ENCODE data around the gene PEX11B. TPM values are rescaled to one million over a fixed set of nuclear protein-coding genes. Genes with fewer than 3 reads are reported as not detected.
"Not testable (repeated sequence)": the region's sequence is repeated elsewhere in the genome, so short reads cannot be mapped to it uniquely, and the experiment has no call there.

Gene PEX11B
- total RNA-seq, 2 experiments from 2014 or later = 22.6 to 26.4 TPM

DNA sequence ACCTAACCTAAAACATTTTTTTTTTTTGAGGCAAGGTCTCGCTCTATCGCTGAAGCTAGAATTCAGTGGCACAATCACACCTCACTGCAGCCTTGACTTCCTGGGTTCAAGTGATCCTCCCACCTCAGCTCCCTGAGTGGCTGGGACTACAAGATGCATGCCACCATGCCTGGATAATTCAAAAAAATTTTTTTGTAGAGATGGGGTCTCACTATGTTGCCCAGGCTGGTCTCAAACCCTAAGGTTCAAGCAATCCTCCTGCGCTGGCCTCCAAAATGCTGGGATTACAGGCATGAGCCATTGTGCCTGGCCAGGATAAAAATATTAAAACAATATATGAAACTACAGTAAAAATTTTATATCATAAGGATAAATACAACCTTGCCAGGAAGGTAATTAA is 34.4 kb upstream of the PEX11B start:
- no peaks in the 10 kb centered on the region for H3K9me3 Mint-ChIP-seq (ENCODE audit: low read depth)
- H3K27ac Mint-ChIP-seq = no peak overlapping the region
- no peaks in the 10 kb centered on the region for H3K27me3 Mint-ChIP-seq
- CTCF ChIA-PET = interaction anchor here (0.7 to 1.3 kb wide), 2 partner anchors 26 to 80 kb away, joined by 3 read pairs; partner anchors contain the start of gene RBM8A
- DNase-seq (no peak), ATAC-seq (no peak)
- peaks cover 20% of the 10 kb centered on the region for H3K36me3 Mint-ChIP-seq (ENCODE audit: low read depth)
- intact Hi-C loops (cut with DNase I, micrococcal nuclease) = no loop called here
- no peak overlapping the region for H3K4me3 Mint-ChIP-seq
- peaks cover 64% of the 10 kb centered on the region for H3K4me1 Mint-ChIP-seq
- POLR2A ChIA-PET = no interaction called here

- no peak for ATAC-seq
- Mint-ChIP-seq H3K4me1 (peaks cover 66% of the 10 kb centered on the region), H3K4me3 (no peak overlapping the region), H3K27me3 (no peaks in the 10 kb centered on the region), H3K27ac (no peak overlapping the region), H3K36me3 (ENCODE audit: low read depth) (peaks cover 21% of the 10 kb centered on the region), H3K9me3 (ENCODE audit: low read depth) (no peaks in the 10 kb centered on the region)
- DNase-seq = no peak
- ChIA-PET CTCF (interaction anchor here (1.1 to 1.3 kb wide), 2 partner anchors 11 to 25 kb away, joined by 3 read pairs; partner anchors contain the start of gene RBM8A), POLR2A (no interaction called here)
- intact Hi-C loops (cut with DNase I, micrococcal nuclease) = no loop called here
These were observed 33.0 kb upstream of the PEX11B start for GRCh38 chr1:145951526-145951925.

DNA sequence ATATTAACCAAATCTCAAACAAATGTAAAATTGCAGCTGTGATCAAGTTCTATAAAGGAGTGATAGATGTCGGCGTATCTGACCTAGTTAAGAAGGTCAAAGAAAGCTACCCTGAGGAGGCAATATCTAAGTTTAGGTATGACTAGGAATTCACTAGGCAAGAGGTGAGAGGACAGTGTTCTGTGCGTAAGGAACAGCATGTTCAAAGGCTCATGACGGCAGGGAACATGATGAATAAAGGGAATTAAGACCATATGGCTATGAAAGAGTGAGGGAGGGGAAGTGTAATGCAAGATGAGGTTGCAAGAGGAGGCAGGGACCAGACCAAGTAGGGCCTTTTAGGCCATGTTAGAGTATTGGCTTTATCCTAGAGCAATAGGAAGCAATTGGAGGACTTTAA is 30.7 kb upstream of the PEX11B start:
- CTCF ChIA-PET = interaction anchor here (0.9 kb wide), 1 partner anchor 16 kb away, joined by 3 read pairs; no protein-coding TSS in a partner anchor
- intact Hi-C loops (cut with DNase I, micrococcal nuclease) = no loop called here
- no peaks in the 10 kb centered on the region for H3K27me3 Mint-ChIP-seq
- no peak overlapping the region for H3K4me3 Mint-ChIP-seq
- peaks cover 25% of the 10 kb centered on the region for H3K36me3 Mint-ChIP-seq (ENCODE audit: low read depth)
- no peaks in the 10 kb centered on the region for H3K9me3 Mint-ChIP-seq (ENCODE audit: low read depth)
- peak overlapping the region; percentile 48 for H3K27ac Mint-ChIP-seq
- ATAC-seq (no peak), DNase-seq (no peak)
- peaks cover 48% of the 10 kb centered on the region for H3K4me1 Mint-ChIP-seq
- POLR2A ChIA-PET = no interaction called here

DNA sequence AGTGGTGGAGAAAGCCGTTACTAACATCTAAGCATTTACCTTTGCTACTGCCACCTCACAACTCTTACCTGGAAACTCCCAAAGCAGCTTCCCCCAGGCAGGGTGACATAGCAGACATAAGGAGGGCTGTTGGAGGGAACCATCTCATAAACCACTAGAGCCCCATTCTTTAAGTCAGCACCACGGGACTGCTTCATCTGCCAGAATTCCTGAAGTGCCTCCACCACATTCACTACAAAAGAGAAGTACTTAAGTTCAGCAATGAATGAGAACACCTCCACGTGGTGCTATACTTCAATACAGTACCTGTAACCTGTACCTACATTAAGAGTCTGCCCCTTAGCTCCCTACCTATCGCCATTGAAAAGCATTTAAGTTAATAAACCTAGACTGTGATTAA is 29.0 kb upstream of the PEX11B start:
- no peak overlapping the region for H3K4me3 Mint-ChIP-seq
- no peaks in the 10 kb centered on the region for H3K9me3 Mint-ChIP-seq (ENCODE audit: low read depth)
- H3K36me3 Mint-ChIP-seq (ENCODE audit: low read depth) = peaks cover 25% of the 10 kb centered on the region
- POLR2A ChIA-PET = no interaction called here
- no peaks in the 10 kb centered on the region for H3K27me3 Mint-ChIP-seq
- H3K4me1 Mint-ChIP-seq = peaks cover 37% of the 10 kb centered on the region
- CTCF ChIA-PET = no interaction called here
- no peak for ATAC-seq
- H3K27ac Mint-ChIP-seq = no peak overlapping the region
- DNase-seq = no peak
- intact Hi-C loops (cut with DNase I, micrococcal nuclease) = no loop called here

DNA sequence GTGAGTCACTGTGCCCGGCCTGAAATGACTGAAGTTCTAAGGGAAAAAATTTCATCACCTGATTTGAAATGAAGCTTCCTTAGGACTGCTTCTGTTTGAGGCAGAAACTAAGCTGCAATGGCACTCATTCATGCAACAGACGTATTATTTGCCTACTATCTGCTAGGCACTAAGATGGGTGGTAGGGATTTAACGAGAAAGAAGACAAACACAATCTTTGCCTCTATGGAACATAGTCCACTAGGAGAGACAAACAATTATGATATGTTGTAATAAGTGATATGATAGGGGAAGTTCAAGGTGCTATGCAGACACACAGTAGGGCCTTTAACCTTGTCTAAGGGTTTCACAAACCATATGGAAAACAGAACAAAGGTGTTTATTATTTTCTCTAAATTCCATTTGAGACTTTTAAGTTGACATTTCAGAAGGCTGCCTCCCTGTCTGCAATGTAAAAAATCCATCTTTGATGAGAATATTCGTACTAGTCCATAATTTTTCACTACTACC is 28.0 kb upstream of the PEX11B start:
- Mint-ChIP-seq H3K9me3 (ENCODE audit: low read depth) (no peaks in the 10 kb centered on the region), H3K36me3 (ENCODE audit: low read depth) (peaks cover 22% of the 10 kb centered on the region), H3K4me1 (peaks cover 29% of the 10 kb centered on the region), H3K4me3 (no peak overlapping the region), H3K27ac (peak overlapping the region; percentile 56), H3K27me3 (no peaks in the 10 kb centered on the region)
- DNase-seq (no peak), ATAC-seq (no peak)
- CTCF ChIA-PET = no interaction called here
- POLR2A ChIA-PET = no interaction called here
- intact Hi-C loops (cut with DNase I, micrococcal nuclease) = no loop called here

DNA sequence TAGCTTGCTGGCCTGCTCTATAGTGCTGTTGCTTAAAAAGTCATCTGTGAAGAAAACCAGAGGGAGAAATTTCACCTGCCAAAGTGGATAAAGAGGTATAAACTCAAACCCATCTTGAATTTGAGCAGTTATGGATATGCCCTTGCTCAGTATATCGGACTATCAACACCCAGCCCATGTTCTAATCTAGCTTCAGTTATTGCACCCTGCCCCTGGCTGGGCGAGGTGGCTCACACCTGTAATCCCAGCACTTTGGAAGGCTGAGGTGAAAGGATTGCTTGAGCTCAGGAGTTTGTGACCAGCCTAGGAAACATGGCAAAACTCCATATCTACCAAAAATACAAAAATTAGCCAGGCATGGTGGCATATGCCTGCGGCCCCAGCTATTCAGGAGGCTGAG is 26.0 kb upstream of the PEX11B start:
- Mint-ChIP-seq H3K4me3 (no peak overlapping the region), H3K36me3 (ENCODE audit: low read depth) (peaks cover 26% of the 10 kb centered on the region), H3K27ac (no peak overlapping the region), H3K27me3 (no peaks in the 10 kb centered on the region), H3K4me1 (peaks cover 15% of the 10 kb centered on the region), H3K9me3 (ENCODE audit: low read depth) (no peaks in the 10 kb centered on the region)
- intact Hi-C loops (cut with DNase I, micrococcal nuclease) = no loop called here
- DNase-seq (no peak), ATAC-seq (no peak)
- CTCF ChIA-PET = interaction anchor here (1.3 to 1.4 kb wide), 2 partner anchors 70 to 100 kb away, joined by 3 to 4 read pairs; partner anchors contain the start of gene NUDT17
- POLR2A ChIA-PET = interaction anchor here (0.6 to 0.8 kb wide), 2 partner anchors 9 to 26 kb away, joined by 3 read pairs; partner anchors contain the start of gene PEX11B

- Mint-ChIP-seq H3K27me3 (no peaks in the 10 kb centered on the region), H3K9me3 (ENCODE audit: low read depth) (no peaks in the 10 kb centered on the region), H3K27ac (no peak overlapping the region), H3K4me1 (peaks cover 7% of the 10 kb centered on the region), H3K4me3 (no peak overlapping the region), H3K36me3 (ENCODE audit: low read depth) (peaks cover 24% of the 10 kb centered on the region)
- no peak for ATAC-seq
- POLR2A ChIA-PET = interaction anchor here (0.6 kb wide), 1 partner anchor 91 kb away, joined by 5 read pairs; no protein-coding TSS in a partner anchor
- CTCF ChIA-PET = interaction anchor here (0.6 to 1.3 kb wide), 5 partner anchors 15 to 72 kb away, joined by 3 to 5 read pairs (median 3); partner anchors contain the start of gene LIX1L
- no peak for DNase-seq
- intact Hi-C loops (cut with DNase I, micrococcal nuclease) = no loop called here
These were observed 24.4 kb upstream of the PEX11B start for GRCh38 chr1:145942871-145943270.

DNA sequence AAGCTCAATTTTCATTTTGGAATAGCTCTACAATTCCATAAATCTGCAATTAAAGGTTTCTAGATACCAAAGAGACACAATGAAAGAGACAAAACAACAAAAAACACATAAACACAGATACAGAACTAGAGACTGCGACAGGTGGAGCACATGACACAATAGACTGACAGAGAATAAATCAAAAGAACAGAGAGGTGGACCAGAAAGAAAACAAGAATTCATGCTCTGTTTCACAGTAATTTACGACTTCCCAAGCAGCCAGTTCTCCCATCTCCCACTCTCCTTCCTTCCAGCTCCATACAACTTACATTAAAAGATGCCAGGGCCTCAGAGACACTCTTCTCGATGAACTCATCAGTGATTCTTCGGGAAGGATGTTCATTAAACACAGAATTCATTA is 23.9 kb upstream of the PEX11B start:
- ChIA-PET CTCF (interaction anchor here (0.6 to 0.9 kb wide), 4 partner anchors 18 to 70 kb away, joined by 3 to 5 read pairs (median 3); no protein-coding TSS in a partner anchor), POLR2A (no interaction called here)
- Mint-ChIP-seq H3K36me3 (ENCODE audit: low read depth) (peaks cover 24% of the 10 kb centered on the region), H3K27me3 (no peaks in the 10 kb centered on the region), H3K4me3 (no peak overlapping the region), H3K4me1 (peaks cover 7% of the 10 kb centered on the region), H3K27ac (no peak overlapping the region), H3K9me3 (ENCODE audit: low read depth) (no peaks in the 10 kb centered on the region)
- no peak for DNase-seq
- no peak for ATAC-seq
- intact Hi-C loops (cut with DNase I, micrococcal nuclease) = no loop called here

DNA sequence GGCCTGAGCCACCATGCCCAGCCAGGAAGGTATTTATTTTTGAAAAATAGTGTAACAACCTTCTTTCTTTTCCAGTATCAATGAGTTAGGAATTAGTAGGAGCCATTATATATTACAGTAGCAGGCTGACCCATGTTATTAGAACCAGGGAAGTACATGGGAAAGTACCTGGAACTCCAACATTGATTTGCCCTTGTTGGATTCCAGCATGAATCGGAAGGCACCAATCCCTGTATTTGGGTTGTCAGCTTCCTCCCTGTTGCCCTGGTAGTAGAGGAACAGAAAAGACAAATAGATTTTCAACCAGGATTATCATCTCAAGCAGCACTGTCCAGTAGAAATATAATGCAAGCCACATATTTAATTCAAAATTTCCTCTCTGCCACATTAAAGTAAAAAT is 18.9 kb upstream of the PEX11B start:
- no peak for ATAC-seq
- H3K4me3 Mint-ChIP-seq = no peak overlapping the region

DNA sequence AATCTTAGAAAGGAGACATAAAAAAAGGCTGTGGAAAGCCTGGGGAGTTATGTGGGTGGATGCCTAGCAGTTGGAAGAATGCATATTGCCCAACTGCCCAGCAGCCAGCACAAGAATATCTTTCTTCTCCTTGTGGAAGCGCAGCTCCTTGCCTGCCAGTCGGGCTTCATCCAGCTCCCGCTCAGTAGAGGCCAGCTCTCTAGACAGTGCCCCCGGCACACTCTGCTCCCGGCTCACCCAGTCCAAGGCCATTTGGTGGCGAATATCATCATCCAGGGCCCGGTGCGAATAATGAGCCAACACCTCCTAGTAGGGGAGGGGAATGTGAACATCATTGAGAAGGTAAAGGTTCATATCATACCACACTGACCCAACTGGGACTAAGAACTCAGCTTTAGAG is 17.7 kb upstream of the PEX11B start:
- Mint-ChIP-seq H3K4me1 (peaks cover 19% of the 10 kb centered on the region), H3K27ac (no peak overlapping the region), H3K9me3 (ENCODE audit: low read depth) (no peaks in the 10 kb centered on the region), H3K4me3 (no peak overlapping the region), H3K27me3 (no peaks in the 10 kb centered on the region), H3K36me3 (ENCODE audit: low read depth) (peaks cover 18% of the 10 kb centered on the region)
- ChIA-PET POLR2A (interaction anchor here (0.6 kb wide), 2 partner anchors 37 to 68 kb away, joined by 4 to 8 read pairs; no protein-coding TSS in a partner anchor), CTCF (interaction anchor here (0.7 to 2.8 kb wide), 4 partner anchors 9 to 82 kb away, joined by 3 to 10 read pairs (median 4); partner anchors contain the start of gene RBM8A)
- intact Hi-C loops (cut with DNase I, micrococcal nuclease) = no loop called here
- ATAC-seq (no peak), DNase-seq (no peak)

More for the DNA sequence above, 18.9 kb upstream of the PEX11B start:
- POLR2A ChIA-PET = no interaction called here
- peaks cover 12% of the 10 kb centered on the region for H3K4me1 Mint-ChIP-seq
- DNase-seq = no peak
- H3K27ac Mint-ChIP-seq = no peak overlapping the region
- no peaks in the 10 kb centered on the region for H3K27me3 Mint-ChIP-seq
- CTCF ChIA-PET = interaction anchor here (2.8 kb wide), 1 partner anchor 10 kb away, joined by 10 read pairs; the partner anchor contains the start of gene RBM8A
- no peaks in the 10 kb centered on the region for H3K9me3 Mint-ChIP-seq (ENCODE audit: low read depth)
- peaks cover 20% of the 10 kb centered on the region for H3K36me3 Mint-ChIP-seq (ENCODE audit: low read depth)
- intact Hi-C loops (cut with DNase I, micrococcal nuclease) = no loop called here

DNA sequence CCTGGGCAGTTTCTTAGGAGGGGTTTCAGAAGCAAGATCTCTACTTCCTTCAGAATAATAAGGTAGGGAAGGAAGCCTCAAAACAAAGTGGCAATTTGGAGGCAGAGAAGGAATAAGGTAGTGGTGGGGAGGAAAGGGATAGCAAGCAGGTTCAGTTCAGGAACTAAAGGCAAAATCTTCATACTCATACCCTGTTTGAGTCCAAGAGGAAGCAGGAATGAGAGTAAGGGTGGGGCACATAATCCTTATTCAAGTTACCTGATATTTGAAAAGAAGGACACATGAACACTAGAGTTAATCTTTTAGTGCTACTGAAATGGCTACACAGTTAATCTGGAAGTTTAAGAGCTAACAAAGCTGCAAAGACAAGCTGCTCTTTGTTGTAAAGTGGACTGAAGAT is 17.2 kb upstream of the PEX11B start:
- no peak for ATAC-seq
- H3K27ac Mint-ChIP-seq = no peak overlapping the region

DNA sequence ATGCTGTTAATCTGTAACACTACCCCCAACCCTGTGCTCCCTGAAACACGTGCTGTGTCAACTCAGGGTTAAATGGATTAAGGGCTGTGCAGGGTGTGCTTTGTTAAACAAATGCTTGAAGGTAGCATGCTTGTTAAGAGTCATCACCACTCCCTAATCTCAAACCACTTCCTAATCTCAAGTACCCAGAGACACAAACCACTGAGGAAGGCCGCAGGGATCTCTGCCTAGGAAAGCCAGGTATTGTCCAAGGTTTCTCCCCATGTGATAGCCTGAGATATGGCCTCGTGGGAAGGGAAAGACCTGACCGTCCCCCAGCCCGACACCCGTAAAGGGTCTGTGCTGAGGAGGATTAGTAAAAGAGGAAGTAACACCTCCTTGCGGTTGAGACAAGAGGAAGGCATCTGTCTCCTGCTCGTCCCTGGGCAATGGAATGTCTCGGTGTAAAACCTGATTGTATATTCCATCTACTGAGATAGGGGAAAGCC is 14.0 kb upstream of the PEX11B start:
- H3K9me3 Mint-ChIP-seq (ENCODE audit: low read depth); H3K27me3 Mint-ChIP-seq; CTCF ChIA-PET; intact Hi-C loops (cut with DNase I, micrococcal nuclease); POLR2A ChIA-PET; ATAC-seq: not testable (repeated sequence)
- Mint-ChIP-seq H3K27ac (peak overlapping the region; percentile 84), H3K36me3 (ENCODE audit: low read depth) (peaks cover 16% of the 10 kb centered on the region), H3K4me3 (peak overlapping the region; percentile 34), H3K4me1 (peaks cover 22% of the 10 kb centered on the region)
- peak; percentile 16 for DNase-seq

More for the DNA sequence above, 17.2 kb upstream of the PEX11B start:
- H3K4me1 Mint-ChIP-seq = peaks cover 19% of the 10 kb centered on the region
- peaks cover 16% of the 10 kb centered on the region for H3K36me3 Mint-ChIP-seq (ENCODE audit: low read depth)
- no peak overlapping the region for H3K4me3 Mint-ChIP-seq
- intact Hi-C loops (cut with DNase I, micrococcal nuclease) = no loop called here
- DNase-seq = no peak
- H3K27me3 Mint-ChIP-seq = no peaks in the 10 kb centered on the region
- H3K9me3 Mint-ChIP-seq (ENCODE audit: low read depth) = no peaks in the 10 kb centered on the region
- ChIA-PET CTCF (interaction anchor here (1.0 to 1.4 kb wide), 2 partner anchors 24 to 83 kb away, joined by 3 read pairs; no protein-coding TSS in a partner anchor), POLR2A (interaction anchor here (0.6 kb wide), 1 partner anchor 67 kb away, joined by 8 read pairs; no protein-coding TSS in a partner anchor)
